HepG2 (cell line): ENCODE results near the gene ACP7. TPM values are rescaled to one million over a fixed set of nuclear protein-coding genes. Genes with fewer than 3 reads are reported as not detected.

Experiments used
- ATAC-seq: fragments of 200-7000 bp; cut with Tn5 transposase; 3 replicates; pipeline ENCODE4 v1.9.1; 2020; ENCODE audit warnings: mild to moderate bottlenecking, moderate library complexity
- BruUV-seq: library from RNA; stranded (reverse); fragments of 400-500 nt; replicated peaks from 2 replicates; lab custom pipeline; 2021; lab: Mats Ljungman, UMichigan
- CTCF ChIA-PET: fragments of 300-600 bp; formaldehyde crosslinking; extraction: SDS; loops from one replicate; lab custom pipeline; 2021; ENCODE audit warnings: low total read pairs, inconsistent platforms, low intra/inter-chr PET ratio; lab: Yijun Ruan, JAX
- POLR2A ChIA-PET: fragments of 350-600 bp; sonication (Branson Sonifier 250); formaldehyde crosslinking; loops from one replicate; lab custom pipeline; 2020; ENCODE audit warnings: antibody characterized with exemption, inconsistent platforms; lab: Yijun Ruan, JAX
- DNase-seq: peaks from one replicate; pipeline ENCODE4 v3.0.0-alpha.2; 2015; ENCODE audit warnings: low spot score
- FAIRE-seq: peaks from 3 replicates; lab custom pipeline; 2011; peaks lifted over from hg19 to GRCh38; lab: Jason Lieb, UNC
- H2AFZ ChIP-seq: one replicate; pipeline ENCODE4 v1.6.1; 2011; ENCODE audit warnings: low read length, inconsistent platforms
- H3K27ac ChIP-seq: fragments of 300-600 bp; 3 replicates; pipeline ENCODE4 v1.8.0; 2011; ENCODE audit warnings: mixed run types, mild to moderate bottlenecking, mixed read lengths, low read length, inconsistent platforms; ENCODE audit not compliant: insufficient read depth; ENCODE audit errors: extremely low read length
- H3K27me3 ChIP-seq, 2 experiments: fragments of 200-600 bp in 1 of 2; 2 replicates in 1 of 2; 3 replicates in 1 of 2; pipeline versions ENCODE4 v1.6.0 to v1.8.0; 2011; ENCODE audit warnings: low read length in 2 of 2, mild to moderate bottlenecking in 2 of 2, moderate library complexity in 2 of 2, inconsistent platforms in 1 of 2; ENCODE audit not compliant: insufficient read depth in 2 of 2, control insufficient read depth in 1 of 2
- H3K36me3 ChIP-seq, 2 experiments: fragments of 200-600 bp in 1 of 2; replicated peaks in 1 of 2; 2 replicates in 1 of 2; 3 replicates in 1 of 2; pipeline versions ENCODE4 v1.5.1 to v1.8.0; 2011; ENCODE audit warnings: low read length in 2 of 2, inconsistent platforms in 1 of 2; ENCODE audit not compliant: insufficient read depth in 2 of 2, control insufficient read depth in 1 of 2
- H3K4me1 ChIP-seq: 2 replicates; pipeline ENCODE4 v1.5.1; 2012; ENCODE audit warnings: low read length, inconsistent platforms; ENCODE audit not compliant: insufficient read depth
- H3K4me2 ChIP-seq: 2 replicates; pipeline ENCODE4 v1.6.0; 2011; ENCODE audit warnings: low read depth, low read length, inconsistent platforms
- H3K4me3 ChIP-seq, 3 experiments: fragments of 200-600 bp in 1 of 3; sonication (generic), shearing (Covaris generic) in 1 of 3; replicated peaks in 1 of 3; 2 replicates each; pipeline ENCODE4 v1.5.1; 2011 to 2016; ENCODE audit warnings: low read length in 3 of 3, inconsistent platforms in 2 of 3, low read depth in 2 of 3, mild to moderate bottlenecking in 2 of 3, control low read depth in 1 of 3, mixed read lengths in 1 of 3; ENCODE audit not compliant: insufficient read depth in 1 of 3
- H3K79me2 ChIP-seq: one replicate; pipeline ENCODE4 v1.6.1; 2011; ENCODE audit warnings: low read length, inconsistent platforms; ENCODE audit not compliant: insufficient read depth
- H3K9ac ChIP-seq: 2 replicates; pipeline ENCODE4 v1.6.0; 2011; ENCODE audit warnings: mild to moderate bottlenecking, low read depth, low read length, inconsistent platforms; ENCODE audit not compliant: insufficient read depth
- H3K9me3 ChIP-seq: 2 replicates; pipeline ENCODE4 v1.5.1; 2012; ENCODE audit warnings: mild to moderate bottlenecking, low read length
- H4K20me1 ChIP-seq: 2 replicates; pipeline ENCODE4 v1.6.0; 2011; ENCODE audit warnings: inconsistent platforms, mild to moderate bottlenecking, low read length, moderate library complexity; ENCODE audit not compliant: insufficient read depth
- FLYWCH1 ChIP-seq: sonication (generic); formaldehyde crosslinking; IDR thresholded peaks from 2 replicates; pipeline ENCODE4 v1.8.1; 2023; ENCODE audit warnings: mild to moderate bottlenecking, missing genetic modification reagents
- HNRNPL ChIP-seq: fragments of 200-400 bp; formaldehyde crosslinking; IDR thresholded peaks from 2 replicates; pipeline ENCODE4 v1.6.1; 2017; ENCODE audit warnings: mild to moderate bottlenecking, low read depth, low read length
- JDP2 ChIP-seq: sonication (generic); formaldehyde crosslinking; IDR thresholded peaks from 2 replicates; pipeline ENCODE4 v1.8.1; 2022; ENCODE audit warnings: missing genetic modification reagents, borderline replicate concordance
- MBD4 ChIP-seq: IDR thresholded peaks from 2 replicates; pipeline ENCODE4 v1.6.1; 2012; ENCODE audit warnings: low read length, inconsistent platforms, borderline replicate concordance
- NFIB ChIP-seq: sonication (generic); formaldehyde crosslinking; IDR thresholded peaks from 2 replicates; pipeline ENCODE4 v1.9.0; 2021; ENCODE audit warnings: missing genetic modification reagents, mild to moderate bottlenecking, borderline replicate concordance
- ONECUT2 ChIP-seq: sonication (generic); formaldehyde crosslinking; IDR thresholded peaks from 2 replicates; pipeline ENCODE4 v1.4.0; 2020; ENCODE audit warnings: missing genetic modification reagents
- PAX8 ChIP-seq: sonication (generic); formaldehyde crosslinking; IDR thresholded peaks from 2 replicates; pipeline ENCODE4 v1.8.0; 2022; ENCODE audit warnings: mild to moderate bottlenecking, missing genetic modification reagents, borderline replicate concordance
- SAFB2 ChIP-seq: sonication (generic); formaldehyde crosslinking; IDR thresholded peaks from 2 replicates; pipeline ENCODE4 v1.5.1; 2020; ENCODE audit warnings: missing genetic modification reagents, low read depth, mild to moderate bottlenecking, borderline replicate concordance
- YEATS4 ChIP-seq: sonication (generic); formaldehyde crosslinking; IDR thresholded peaks from 2 replicates; pipeline ENCODE4 v1.4.0; 2020; ENCODE audit warnings: missing genetic modification reagents, borderline replicate concordance
- ZBTB7A ChIP-seq: sonication (generic); formaldehyde crosslinking; IDR thresholded peaks from 2 replicates; pipeline ENCODE4 v1.8.0; 2022; ENCODE audit warnings: mild to moderate bottlenecking, missing genetic modification reagents
- ZNF367 ChIP-seq: sonication (generic); formaldehyde crosslinking; IDR thresholded peaks from 2 replicates; pipeline ENCODE4 v1.4.0; 2020; ENCODE audit warnings: missing genetic modification reagents, borderline replicate concordance
- WGBS: methylation state at CpG from one replicate; pipeline ENCODE4 v1.1.6; 2017; ENCODE audit warnings: low lambda C conversion rate; 5-methylcytosine and 5-hydroxymethylcytosine counted together
- in situ Hi-C: cut with HindIII; loops from 2 replicates; pipeline ENCODE4 v1.10.0; 2017; ENCODE audit warnings: low pct_unique_long_range_greater_than_20kb; ENCODE audit not compliant: extremely low pct_ligation_motif_present
- intact Hi-C: fragments of 100-400 bp; cut with micrococcal nuclease; formaldehyde crosslinking; loops from one replicate; pipeline ENCODE4 v1.10.0; 2022; ENCODE audit not compliant: unreplicated experiment
- polyA plus RNA-seq, 8 experiments: library from polyadenylated mRNA; depleted of rRNA in 3 of 8; stranded (reverse) in 7 of 8; unstranded in 1 of 8; fragments of >200 nt; fragmentation: Illumina TruSeq in 4 of 8; extraction: Trizol in 4 of 8; gene quantifications; 2 replicates each; pipeline versions ENCODE4 v1.2.1 to v1.2.3, GENCODE V29; 2011 to 2016; ENCODE audit warnings: low read depth in 4 of 8, missing spikeins in 1 of 8, mixed read lengths in 1 of 8; ENCODE audit not compliant: insufficient read depth in 1 of 8
- total RNA-seq, 5 experiments: library from RNA; depleted of rRNA; stranded (reverse); fragments of >200 nt; fragmentation: Illumina TruSeq; extraction: Trizol; gene quantifications; 2 replicates each; pipeline ENCODE4 v1.2.3, GENCODE V29; 2016; ENCODE audit warnings: low read depth in 1 of 5
- TF ChIP-seq, protein P1 (sequence below): sonication (generic); formaldehyde crosslinking; IDR thresholded peaks from 2 replicates; pipeline ENCODE4 v1.5.1; 2020; ENCODE audit warnings: mild to moderate bottlenecking, missing genetic modification reagents, borderline replicate concordance

The ACP7 gene
- total and polyA plus RNA-seq, 2 of the 13 experiments (the other 11 are each of a cell fraction or from before 2014, with no cell fraction given), result not detected

DNA sequence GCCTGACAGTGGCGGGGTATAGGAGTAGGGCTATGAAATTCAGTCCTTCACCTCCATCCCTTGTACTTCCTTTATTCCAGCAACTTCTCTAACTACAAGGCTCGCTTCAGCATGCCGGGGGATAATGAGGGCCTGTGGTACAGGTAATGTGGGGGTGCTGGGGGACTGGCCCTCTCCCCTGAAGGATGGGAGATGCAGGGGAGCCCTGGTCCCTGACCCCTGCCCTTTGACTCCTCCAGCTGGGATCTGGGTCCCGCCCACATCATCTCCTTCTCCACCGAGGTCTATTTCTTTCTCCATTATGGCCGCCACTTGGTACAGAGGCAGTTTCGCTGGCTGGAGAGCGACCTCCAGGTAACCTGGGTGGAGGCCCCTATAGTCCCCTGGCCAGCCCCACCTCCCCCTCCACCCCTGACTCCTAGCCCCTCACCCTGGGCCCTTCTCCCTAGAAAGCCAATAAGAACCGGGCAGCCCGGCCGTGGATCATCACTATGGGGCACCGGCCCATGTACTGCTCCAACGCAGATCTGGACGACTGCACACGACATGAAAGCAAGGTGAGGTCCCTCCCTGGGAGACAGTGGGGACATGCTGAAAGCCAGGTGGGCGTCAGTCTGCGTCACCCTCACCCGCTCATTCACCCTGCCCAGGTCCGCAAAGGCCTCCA, 16.5 kb downstream of the ACP7 start (continued):
- TF ChIP-seq HNRNPL (no peak), ZNF367 (CRISPR knock-in tag) (no peak), ONECUT2 (CRISPR knock-in tag) (no peak), MBD4 (no peak), NFIB (no peak), SAFB2 (no peak)

DNA sequence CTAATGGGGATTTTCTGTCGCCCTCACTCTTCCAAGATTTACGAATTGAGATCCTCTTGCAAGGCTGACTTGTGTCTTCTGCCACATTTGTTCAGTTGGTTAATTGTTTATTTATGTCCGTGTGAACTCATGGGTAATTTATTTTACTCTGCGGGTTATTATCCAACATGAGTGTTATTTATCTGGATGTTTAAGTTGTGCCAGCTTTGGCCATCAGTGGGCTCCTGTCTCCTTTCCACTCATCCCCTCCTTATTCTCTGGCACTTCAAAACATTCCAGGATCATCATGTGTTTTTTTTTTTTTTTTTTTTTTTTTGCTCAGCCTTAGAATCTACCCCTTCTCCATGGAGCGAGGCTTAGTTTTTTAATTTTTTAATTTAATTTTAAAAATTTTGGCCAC, 19.0 kb downstream of the ACP7 start:
- POLR2A ChIA-PET, result interaction anchor here (0.6 kb wide), 1 partner anchor 195 kb away, joined by 3 read pairs; no protein-coding TSS in a partner anchor
- intact Hi-C loops, result no loop called here
- no peak for ATAC-seq
- Histone ChIP-seq H3K4me1 (peaks cover 7% of the 10 kb centered on the region), H3K9ac (no peak overlapping the region), H3K4me2 (no peak overlapping the region), H3K36me3 (no peaks in the 10 kb centered on the region), H3K79me2 (no peaks in the 10 kb centered on the region), H4K20me1 (no peaks in the 10 kb centered on the region), H3K4me3 (no peak overlapping the region), H2AFZ (no peak overlapping the region), H3K27ac (no peak overlapping the region), H3K27me3 (no peaks in the 10 kb centered on the region), H3K9me3 (no peaks in the 10 kb centered on the region)
- no peak for FAIRE-seq
- BruUV-seq, result no TSS peak
- no peak for DNase-seq
- TF ChIP-seq YEATS4 (CRISPR knock-in tag) (no peak), FLYWCH1 (CRISPR knock-in tag) (no peak), ZBTB7A (CRISPR knock-in tag) (no peak), JDP2 (CRISPR knock-in tag) (no peak), PAX8 (CRISPR knock-in tag) (no peak)
- TF ChIP-seq, protein P1, sequence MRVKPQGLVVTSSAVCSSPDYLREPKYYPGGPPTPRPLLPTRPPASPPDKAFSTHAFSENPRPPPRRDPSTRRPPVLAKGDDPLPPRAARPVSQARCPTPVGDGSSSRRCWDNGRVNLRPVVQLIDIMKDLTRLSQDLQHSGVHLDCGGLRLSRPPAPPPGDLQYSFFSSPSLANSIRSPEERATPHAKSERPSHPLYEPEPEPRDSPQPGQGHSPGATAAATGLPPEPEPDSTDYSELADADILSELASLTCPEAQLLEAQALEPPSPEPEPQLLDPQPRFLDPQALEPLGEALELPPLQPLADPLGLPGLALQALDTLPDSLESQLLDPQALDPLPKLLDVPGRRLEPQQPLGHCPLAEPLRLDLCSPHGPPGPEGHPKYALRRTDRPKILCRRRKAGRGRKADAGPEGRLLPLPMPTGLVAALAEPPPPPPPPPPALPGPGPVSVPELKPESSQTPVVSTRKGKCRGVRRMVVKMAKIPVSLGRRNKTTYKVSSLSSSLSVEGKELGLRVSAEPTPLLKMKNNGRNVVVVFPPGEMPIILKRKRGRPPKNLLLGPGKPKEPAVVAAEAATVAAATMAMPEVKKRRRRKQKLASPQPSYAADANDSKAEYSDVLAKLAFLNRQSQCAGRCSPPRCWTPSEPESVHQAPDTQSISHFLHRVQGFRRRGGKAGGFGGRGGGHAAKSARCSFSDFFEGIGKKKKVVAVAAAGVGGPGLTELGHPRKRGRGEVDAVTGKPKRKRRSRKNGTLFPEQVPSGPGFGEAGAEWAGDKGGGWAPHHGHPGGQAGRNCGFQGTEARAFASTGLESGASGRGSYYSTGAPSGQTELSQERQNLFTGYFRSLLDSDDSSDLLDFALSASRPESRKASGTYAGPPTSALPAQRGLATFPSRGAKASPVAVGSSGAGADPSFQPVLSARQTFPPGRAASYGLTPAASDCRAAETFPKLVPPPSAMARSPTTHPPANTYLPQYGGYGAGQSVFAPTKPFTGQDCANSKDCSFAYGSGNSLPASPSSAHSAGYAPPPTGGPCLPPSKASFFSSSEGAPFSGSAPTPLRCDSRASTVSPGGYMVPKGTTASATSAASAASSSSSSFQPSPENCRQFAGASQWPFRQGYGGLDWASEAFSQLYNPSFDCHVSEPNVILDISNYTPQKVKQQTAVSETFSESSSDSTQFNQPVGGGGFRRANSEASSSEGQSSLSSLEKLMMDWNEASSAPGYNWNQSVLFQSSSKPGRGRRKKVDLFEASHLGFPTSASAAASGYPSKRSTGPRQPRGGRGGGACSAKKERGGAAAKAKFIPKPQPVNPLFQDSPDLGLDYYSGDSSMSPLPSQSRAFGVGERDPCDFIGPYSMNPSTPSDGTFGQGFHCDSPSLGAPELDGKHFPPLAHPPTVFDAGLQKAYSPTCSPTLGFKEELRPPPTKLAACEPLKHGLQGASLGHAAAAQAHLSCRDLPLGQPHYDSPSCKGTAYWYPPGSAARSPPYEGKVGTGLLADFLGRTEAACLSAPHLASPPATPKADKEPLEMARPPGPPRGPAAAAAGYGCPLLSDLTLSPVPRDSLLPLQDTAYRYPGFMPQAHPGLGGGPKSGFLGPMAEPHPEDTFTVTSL (CRISPR knock-in tag), result no peak
- in situ Hi-C loops, result no loop called here
- WGBS, result 48% methylated on average over 5 of the region's 5 CpGs
- CTCF ChIA-PET, result no interaction called here
